Activated effector memory CD4-positive, alpha-beta T cell treated with anti-CD3 and anti-CD28 coated beads, Interleukin-2, amount 50 U/mL, for 16 hours (primary cell): Measurements from ENCODE around the gene PIK3CB.
"Not testable (repeated sequence)": the region's sequence is repeated elsewhere in the genome, so short reads cannot be mapped to it uniquely, and the experiment has no call there.

Source experiments
- DNase-seq: peaks from one replicate; pipeline ENCODE4 v3.0.0-alpha.2; 2020

Gene PIK3CB

DNA sequence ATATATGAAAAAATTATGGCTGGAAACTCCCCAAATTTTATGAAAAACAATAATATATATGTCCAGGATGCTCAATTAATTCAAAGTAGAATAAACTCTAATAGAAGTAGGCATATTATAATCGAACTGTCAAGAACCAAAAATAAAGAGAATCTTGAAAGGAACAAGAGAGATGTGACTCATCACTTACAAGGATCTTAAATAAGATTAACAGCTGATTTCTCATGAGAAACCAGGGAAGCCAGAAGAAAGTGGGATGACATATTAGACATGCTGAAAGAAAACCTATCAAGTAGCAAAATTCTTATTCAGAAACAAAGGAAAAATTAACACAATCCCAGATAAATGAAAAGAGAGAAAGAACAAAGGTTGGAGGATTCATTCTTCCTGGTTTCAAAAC is 159.3 kb downstream of the PIK3CB start:
- DNase-seq: no peak

GRCh38 chr3:138673641-138674530 is 160.8 kb downstream of the PIK3CB start:
- DNase-seq: no peak

DNA sequence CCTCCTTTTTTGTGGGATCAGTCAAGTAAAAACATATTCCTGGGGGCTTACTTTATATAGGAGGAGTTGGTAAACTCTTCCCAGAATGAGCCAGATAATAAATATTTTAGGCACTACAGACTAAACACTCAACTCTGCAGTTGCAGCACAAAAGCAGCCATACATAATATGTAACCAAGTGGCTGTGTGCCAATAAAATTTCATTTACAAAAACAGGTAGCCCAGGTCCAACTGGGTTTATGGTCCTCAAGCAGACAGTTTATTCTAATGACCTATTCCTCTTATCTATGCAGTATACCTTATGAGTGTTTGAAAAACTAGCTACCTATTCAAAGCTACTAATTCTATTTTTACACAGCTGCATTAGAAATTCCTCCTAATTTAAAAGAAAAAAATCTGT is 164.3 kb downstream of the PIK3CB start:
- no peak for DNase-seq

- no peak for DNase-seq
These were observed 166.6 kb downstream of the PIK3CB start for GRCh38 chr3:138668107-138668506.

DNA sequence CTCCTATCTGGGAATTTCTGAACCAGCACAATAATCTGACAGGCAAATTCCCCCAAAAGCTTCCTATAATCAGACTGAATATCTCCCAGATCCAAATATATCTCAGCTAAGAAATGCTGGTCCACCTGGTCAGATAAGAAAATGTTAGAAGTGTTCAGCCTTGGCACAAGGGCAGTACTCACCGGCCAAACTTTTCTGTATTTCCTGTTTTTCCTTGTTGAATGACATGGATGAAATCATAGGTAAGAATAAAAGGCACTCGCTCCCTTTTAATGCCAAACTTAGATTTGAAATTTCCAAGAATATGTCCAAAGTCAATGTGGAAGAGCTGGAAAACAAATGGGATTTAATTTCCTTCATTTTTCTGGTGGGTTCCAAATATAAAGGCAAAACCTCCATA is 177.2 kb downstream of the PIK3CB start:
- no peak for DNase-seq

GRCh38 chr3:138653567-138653966 is 181.2 kb downstream of the PIK3CB start:
- no peak for DNase-seq

DNA sequence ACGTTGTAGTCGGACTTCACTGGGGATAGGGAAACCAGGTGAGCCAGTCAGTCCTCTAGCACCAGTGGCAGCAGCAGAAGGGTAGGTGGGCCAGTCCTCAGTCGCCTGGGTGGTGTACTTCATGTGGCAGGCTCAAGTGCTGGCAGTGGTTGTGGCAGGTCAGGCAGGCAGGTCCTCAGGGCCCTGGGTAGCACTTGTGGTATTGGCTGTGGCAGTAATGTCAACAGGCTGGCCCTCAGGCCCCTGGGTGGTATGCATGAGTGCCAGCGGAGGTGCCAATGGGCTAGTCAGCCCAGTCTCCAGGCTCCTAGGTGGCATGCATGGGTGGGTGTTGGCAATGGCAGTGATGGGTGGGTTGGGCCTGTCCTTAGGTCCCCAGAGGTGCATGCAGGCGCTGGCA is 185.6 kb downstream of the PIK3CB start:
- no peak for DNase-seq

DNA sequence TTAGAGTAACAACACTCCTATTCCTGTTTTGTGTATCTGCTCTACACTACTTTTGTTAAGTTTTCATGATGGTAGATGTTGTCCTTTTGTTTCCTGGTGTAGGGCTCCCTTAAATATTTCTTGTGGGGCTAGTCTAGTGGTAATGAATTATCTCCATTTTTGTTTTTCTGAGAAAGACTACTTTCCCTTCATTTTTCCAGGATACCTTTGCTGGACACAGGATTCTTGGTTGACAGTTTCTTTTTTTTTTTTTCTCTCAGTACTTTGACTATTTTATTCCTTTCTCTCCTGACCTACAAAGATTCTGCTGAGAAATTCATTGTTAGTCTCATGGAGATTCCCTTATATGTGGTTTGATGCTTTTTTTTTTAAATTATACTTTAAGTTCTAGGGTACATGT is 188.2 kb downstream of the PIK3CB start:
- no peak for DNase-seq

DNA sequence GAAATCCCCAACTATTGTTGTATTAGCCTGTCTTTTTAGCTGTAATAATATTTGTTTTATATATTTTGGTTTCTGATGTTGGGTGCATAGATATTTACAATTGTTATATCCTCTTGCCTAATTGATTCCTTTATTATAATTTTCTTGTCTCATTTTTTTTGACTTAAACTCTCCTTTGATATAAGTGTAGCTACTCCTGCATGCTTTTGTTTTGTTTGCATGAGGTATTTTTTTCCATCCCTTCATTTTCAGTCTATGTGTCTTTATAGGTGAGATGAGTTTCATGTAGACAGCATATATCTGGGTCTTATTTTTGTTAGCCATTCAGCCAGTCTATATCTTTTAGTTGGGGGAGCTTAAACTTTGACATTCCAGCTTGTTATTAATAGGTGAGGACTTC is 188.7 kb downstream of the PIK3CB start:
- no peak for DNase-seq

GRCh38 chr3:138642927-138643253 is 191.8 kb downstream of the PIK3CB start:
- DNase-seq: no peak

- no peak for DNase-seq
These were observed 192.4 kb downstream of the PIK3CB start for GRCh38 chr3:138642226-138642926.

- DNase-seq: no peak
These were observed 194.2 kb downstream of the PIK3CB start for GRCh38 chr3:138640537-138640936.

DNA sequence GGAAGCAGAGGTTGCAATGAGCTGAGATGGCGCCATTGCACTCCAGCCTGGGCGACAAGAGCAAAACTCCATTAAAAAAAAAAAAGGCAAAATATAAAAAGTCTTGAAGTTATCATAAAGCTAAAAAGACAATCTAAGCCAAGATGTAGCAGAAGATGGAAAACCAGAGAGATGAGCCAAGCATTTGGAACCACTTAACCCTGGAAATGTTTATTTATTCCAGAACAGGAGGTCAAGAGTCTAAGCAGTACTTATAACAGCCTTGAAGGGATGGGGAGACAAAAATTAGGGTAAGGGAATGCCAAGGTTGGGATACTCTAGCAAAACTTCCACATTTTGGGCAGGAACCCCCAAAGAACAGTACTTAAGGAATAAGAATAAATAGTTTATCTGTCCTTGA is 196.1 kb downstream of the PIK3CB start:
- no peak for DNase-seq

DNA sequence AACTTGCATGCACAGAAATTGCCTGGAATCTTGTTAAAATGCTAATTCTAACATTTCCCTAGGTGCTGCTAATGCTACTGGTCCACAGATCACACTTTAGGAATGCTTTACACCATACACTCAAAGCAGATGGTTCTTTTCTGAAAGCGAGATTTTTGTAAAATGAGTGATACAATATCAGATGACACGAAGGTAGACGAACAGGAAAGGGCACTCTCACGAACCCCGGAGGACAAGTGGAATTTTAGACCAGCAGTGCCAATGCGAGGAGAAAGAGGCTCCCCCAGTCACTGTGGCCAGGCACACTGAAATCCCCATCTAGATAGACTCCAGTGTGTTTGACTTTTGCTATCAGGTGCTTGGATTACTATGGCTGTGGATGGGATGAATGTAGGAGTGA is 205.2 kb downstream of the PIK3CB start:
- DNase-seq: no peak

DNA sequence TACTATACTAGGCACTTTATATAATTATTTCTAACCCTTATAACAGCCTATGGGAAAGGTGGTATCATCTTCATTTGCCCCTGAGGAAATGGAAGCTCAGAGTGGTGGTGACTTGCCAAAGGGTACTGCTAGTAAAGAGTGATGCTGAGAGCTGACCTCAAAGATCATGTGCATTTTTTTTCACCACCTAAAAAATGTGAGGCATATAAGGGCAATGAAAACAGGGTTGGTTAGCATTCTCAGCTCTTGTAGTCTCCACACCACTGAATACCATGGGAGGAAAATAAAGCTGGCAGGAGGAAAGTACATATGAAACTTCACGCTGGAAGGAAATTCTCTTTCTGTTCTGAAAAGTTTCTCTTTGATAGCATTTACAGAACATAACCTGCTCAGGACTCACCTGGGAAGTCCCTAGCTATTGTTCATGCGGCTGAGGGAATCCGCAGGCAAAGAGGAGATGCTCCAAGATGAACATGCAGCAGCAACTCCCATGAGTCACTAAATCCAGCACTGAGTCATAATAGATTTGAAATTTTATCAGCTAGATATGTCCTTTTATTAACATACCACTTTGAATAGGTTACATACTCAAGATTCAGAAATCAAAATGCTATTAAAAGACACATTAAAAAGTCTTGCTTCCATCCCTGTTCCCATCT is 208.9 kb downstream of the PIK3CB start:
- DNase-seq: no peak

DNA sequence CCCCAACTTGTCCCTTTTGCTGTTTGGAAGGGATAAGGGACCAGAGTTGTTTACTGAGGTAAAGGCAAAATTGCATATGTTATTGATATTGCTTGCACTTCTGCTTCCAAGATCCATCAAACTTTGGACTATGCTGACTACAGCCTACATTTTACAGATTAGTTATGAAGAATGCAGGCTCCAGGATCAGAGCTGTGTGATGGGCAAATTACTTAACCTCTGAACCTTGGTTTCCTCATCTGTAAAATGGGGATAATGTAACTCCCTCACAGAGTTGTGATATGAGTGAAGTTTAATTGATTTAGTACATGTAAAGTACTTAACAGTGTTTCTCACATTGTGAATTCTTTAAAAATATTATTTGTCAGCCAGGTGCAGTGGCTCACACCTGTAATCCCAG is 210.2 kb downstream of the PIK3CB start:
- DNase-seq: no peak

- no peak for DNase-seq
These were observed 214.3 kb downstream of the PIK3CB start for GRCh38 chr3:138620431-138620830.

GRCh38 chr3:138615462-138615861 is 219.3 kb downstream of the PIK3CB start:
- DNase-seq: no peak

- no peak for DNase-seq
These were observed 224.8 kb downstream of the PIK3CB start for GRCh38 chr3:138609898-138610266.

- no peak for DNase-seq
These were observed 226.2 kb downstream of the PIK3CB start, which contains the start of gene FAIM for GRCh38 chr3:138608322-138609135. FAIM (plus strand) TSS chr3:138608771; CDS start chr3:138619727, 10,956 bp downstream.

DNA sequence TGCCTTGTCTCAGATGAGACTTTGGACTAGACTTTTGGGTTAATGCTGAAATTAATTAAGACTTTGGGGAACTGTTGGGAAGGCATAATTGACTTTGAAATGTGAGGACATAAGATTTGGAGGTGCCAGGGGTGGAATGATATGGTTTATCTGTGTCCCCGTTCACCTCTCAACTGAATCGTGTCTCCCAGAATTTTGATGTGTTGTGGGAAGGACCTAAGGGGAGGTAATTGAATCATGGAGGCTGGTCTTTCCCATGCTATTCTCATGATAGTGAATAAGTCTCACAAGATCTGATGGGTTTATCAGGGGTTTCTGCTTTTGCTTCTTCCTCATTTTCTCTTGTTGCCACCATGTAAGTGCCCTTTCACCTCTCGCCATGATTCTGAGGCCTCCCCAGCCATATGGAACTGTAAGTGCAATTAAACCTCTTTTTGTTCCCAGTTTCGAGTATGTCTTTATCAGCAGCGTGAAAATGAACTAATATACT is 230.6 kb downstream of the PIK3CB start:
- not testable (repeated sequence) for DNase-seq
